OCI-LY7 (cell line): ENCODE data around the gene SYNGAP1. TPM values are rescaled to one million over a fixed set of nuclear protein-coding genes. Genes with fewer than 3 reads are reported as not detected.

ENCODE experiments used
- BruUV-seq: library from RNA; stranded (reverse); fragments of 400-500 nt; replicated peaks from 2 replicates; lab custom pipeline; 2021; lab: Mats Ljungman, UMichigan
- CTCF ChIA-PET: fragments of 300-600 bp; sonication (Branson Sonifier 250); formaldehyde crosslinking; loops from one replicate; lab custom pipeline; 2022; ENCODE audit warnings: antibody characterized with exemption; ENCODE audit not compliant: unreplicated experiment; lab: Charles Lee
- POLR2A ChIA-PET: fragments of 300-600 bp; sonication (Branson Sonifier 250); formaldehyde crosslinking; loops from one replicate; lab custom pipeline; 2022; ENCODE audit warnings: antibody characterized with exemption; lab: Charles Lee
- DNase-seq: peaks from one replicate; pipeline ENCODE4 v3.0.0-alpha.2; 2015; ENCODE audit warnings: low spot score
- H2AFZ ChIP-seq: fragments of 200-600 bp; sonication (generic), shearing (Covaris generic); 2 replicates; pipeline ENCODE4 v1.6.1; 2014; ENCODE audit warnings: mild to moderate bottlenecking, antibody characterized with exemption, low read length, moderate library complexity
- H3K27ac ChIP-seq: fragments of 200-600 bp; sonication (generic); 2 replicates; pipeline ENCODE4 v1.5.1; 2014; ENCODE audit warnings: mixed run types, low read depth, mild to moderate bottlenecking, moderate library complexity, low read length, inconsistent platforms; ENCODE audit not compliant: poor library complexity, severe bottlenecking
- H3K36me3 ChIP-seq: fragments of 200-600 bp; sonication (generic); 2 replicates; pipeline ENCODE4 v1.6.1; 2014; ENCODE audit warnings: mild to moderate bottlenecking, antibody characterized with exemption, low read length, moderate library complexity, mixed read lengths; ENCODE audit not compliant: insufficient read depth
- H3K4me1 ChIP-seq: fragments of 200-600 bp; sonication (generic); 2 replicates; pipeline ENCODE4 v1.5.1; 2014; ENCODE audit warnings: mild to moderate bottlenecking, low read length; ENCODE audit not compliant: insufficient read depth, poor library complexity, severe bottlenecking
- H3K4me2 ChIP-seq: fragments of 200-600 bp; sonication (generic); 2 replicates; pipeline ENCODE4 v1.6.1; 2014; ENCODE audit warnings: mild to moderate bottlenecking, low read length
- H3K4me3 ChIP-seq: fragments of 200-600 bp; sonication (generic); 2 replicates; pipeline ENCODE4 v1.5.1; 2014; ENCODE audit warnings: mild to moderate bottlenecking, low read depth, low read length; ENCODE audit not compliant: poor library complexity, severe bottlenecking
- H3K79me2 ChIP-seq: fragments of 200-600 bp; sonication (generic); 2 replicates; pipeline ENCODE4 v1.6.1; 2016; ENCODE audit warnings: low read depth, mild to moderate bottlenecking, low read length, moderate library complexity, mixed read lengths; ENCODE audit not compliant: insufficient read depth
- H3K9me2 ChIP-seq: fragments of 200-600 bp; sonication (generic); 2 replicates; pipeline ENCODE4 v1.6.1; 2016; ENCODE audit warnings: mild to moderate bottlenecking, low read length, mixed read lengths; ENCODE audit not compliant: insufficient read depth
- H3K9me3 ChIP-seq: fragments of 200-600 bp; sonication (generic); 2 replicates; pipeline ENCODE4 v1.6.1; 2014; ENCODE audit warnings: mild to moderate bottlenecking, mixed run types, low read length, mixed read lengths
- H4K20me1 ChIP-seq: fragments of 200-600 bp; sonication (generic); 2 replicates; pipeline ENCODE4 v1.6.1; 2014; ENCODE audit warnings: mild to moderate bottlenecking, antibody characterized with exemption, low read length, moderate library complexity, mixed read lengths; ENCODE audit not compliant: insufficient read depth
- CTCF ChIP-seq: fragments of 200-600 bp; sonication (generic); conservative IDR thresholded peaks from 2 replicates; pipeline ENCODE4 v1.5.1; 2014; ENCODE audit warnings: mild to moderate bottlenecking, antibody characterized with exemption, low read length, moderate library complexity, mixed read lengths
- EZH2phosphoT487 ChIP-seq: fragments of 200-600 bp; sonication (generic); IDR thresholded peaks from 2 replicates; pipeline ENCODE4 v1.6.1; 2018; ENCODE audit warnings: low read depth, borderline replicate concordance, mild to moderate bottlenecking, mixed run types, antibody characterized with exemption, low read length, moderate library complexity, mixed read lengths
- intact Hi-C: fragments of 100-400 bp; cut with micrococcal nuclease; formaldehyde crosslinking; loops from one replicate; pipeline ENCODE4 v1.10.0; 2022; ENCODE audit not compliant: unreplicated experiment
- total RNA-seq, 2 experiments: library from RNA; depleted of rRNA in 1 of 2; stranded (reverse); fragments of >200 nt in 1 of 2; shearing (Covaris generic) in 1 of 2; gene quantifications; 2 replicates each; pipeline ENCODE4 v1.2.3, GENCODE V29; 2014 to 2022

SYNGAP1 gene
- total RNA-seq, 2 experiments from 2014 or later, result 5.6 to 30.7 TPM

DNA sequence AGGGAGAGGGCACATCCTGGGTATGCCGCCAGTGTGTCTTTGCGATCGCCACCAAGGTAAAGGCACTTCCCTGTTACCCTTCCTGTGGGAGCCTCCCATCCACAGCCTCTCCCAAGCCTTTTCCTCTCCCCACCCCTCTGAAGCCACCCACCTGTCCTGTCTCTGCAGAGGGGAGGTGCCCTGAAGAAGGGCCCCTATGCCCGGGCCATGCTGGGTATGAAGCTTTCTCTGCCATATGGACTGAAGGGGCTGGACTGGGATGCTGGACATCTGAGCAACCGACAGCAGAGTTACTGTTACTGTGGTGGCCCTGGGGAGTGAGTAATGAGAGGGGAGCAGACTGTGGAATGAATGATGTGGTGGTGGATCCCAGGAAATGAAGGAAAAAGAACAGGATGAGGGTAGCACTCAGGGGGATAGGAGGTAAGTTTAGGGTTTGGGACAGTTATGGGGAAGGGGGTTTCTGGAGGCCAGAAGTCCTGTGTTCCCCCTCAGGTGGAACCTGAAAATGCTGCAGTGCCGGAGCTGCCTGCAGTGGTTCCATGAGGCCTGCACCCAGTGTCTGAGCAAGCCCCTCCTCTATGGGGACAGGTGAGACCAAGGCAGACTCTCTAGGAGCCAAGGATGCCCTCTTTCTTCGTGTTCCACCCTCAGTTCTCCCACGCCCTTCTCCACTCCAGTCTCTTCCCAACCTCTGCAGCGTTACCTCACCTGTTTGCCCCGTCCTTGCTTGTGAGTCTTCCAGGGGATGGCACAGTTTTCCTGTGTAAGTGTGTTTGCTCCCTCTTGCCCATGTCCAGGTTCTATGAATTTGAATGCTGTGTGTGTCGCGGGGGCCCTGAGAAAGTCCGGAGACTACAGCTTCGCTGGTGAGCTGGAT lies 6.4 kb upstream of the SYNGAP1 start:
- H3K4me2 ChIP-seq, result no peak overlapping the region
- H4K20me1 ChIP-seq, result peaks cover 6% of the 10 kb centered on the region; the same call in 1 of the 2 replicates
- ChIA-PET CTCF (interaction anchor here (0.6 to 1.0 kb wide), 2 partner anchors 17 to 19 kb away, joined by 3 read pairs; no protein-coding TSS in a partner anchor), POLR2A (interaction anchor here (0.6 kb wide), 1 partner anchor 73 kb away, joined by 4 read pairs; no protein-coding TSS in a partner anchor)
- DNase-seq, result no peak
- H3K4me3 ChIP-seq, result no peak overlapping the region
- BruUV-seq, result no TSS peak
- H3K27ac ChIP-seq, result peak overlapping the region; percentile 62
- peaks cover 62% of the 10 kb centered on the region for H3K4me1 ChIP-seq
- intact Hi-C loops, result loop anchor here (5.0 to 10.0 kb wide), 2 partner anchors 101 to 209 kb away; partner anchors contain the start of genes HSD17B8, RING1, RXRB and SLC39A7
- TF ChIP-seq CTCF (no peak), EZH2phosphoT487 (no peak)
- H3K36me3 ChIP-seq, result peaks cover 52% of the 10 kb centered on the region
- peaks cover 26% of the 10 kb centered on the region; the same call in 1 of the 2 replicates for H3K79me2 ChIP-seq
- H2AFZ ChIP-seq, result no peak overlapping the region
- no peaks in the 10 kb centered on the region for H3K9me2 ChIP-seq
- H3K9me3 ChIP-seq, result no peaks in the 10 kb centered on the region

DNA sequence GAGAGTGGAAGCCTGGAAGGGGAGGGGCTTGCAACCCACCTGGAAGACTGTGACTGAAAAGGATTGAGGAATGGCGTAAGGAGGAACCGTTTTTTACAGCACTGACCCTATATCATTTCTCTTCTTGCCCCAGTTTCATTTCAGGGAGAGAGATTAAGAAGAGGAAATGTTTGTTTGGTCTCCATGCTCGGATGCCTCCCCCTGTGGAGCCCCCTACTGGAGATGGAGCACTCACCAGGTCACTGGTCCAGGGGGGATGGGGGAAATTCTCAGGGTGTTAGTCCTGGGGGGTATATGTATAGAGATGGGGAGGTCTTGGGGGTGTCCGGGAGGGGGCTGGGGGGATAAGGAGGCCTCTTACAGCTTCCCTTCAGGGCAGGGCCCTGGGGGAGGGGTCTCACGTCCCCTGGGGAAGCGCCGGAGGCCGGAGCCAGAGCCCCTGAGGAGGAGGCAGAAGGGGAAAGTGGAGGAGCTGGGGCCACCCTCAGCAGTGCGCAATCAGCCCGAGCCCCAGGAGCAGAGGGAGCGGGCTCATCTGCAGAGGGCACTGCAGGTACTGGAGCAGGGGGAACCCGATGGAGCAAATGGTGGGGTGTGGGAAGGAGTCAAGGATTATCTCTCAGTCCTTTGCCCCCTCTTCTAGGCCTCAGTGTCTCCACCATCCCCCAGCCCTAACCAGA lies 5.1 kb upstream of the SYNGAP1 start:
- Histone ChIP-seq H3K36me3 (peaks cover 42% of the 10 kb centered on the region), H3K79me2 (peaks cover 26% of the 10 kb centered on the region; the same call in 1 of the 2 replicates), H3K4me3 (peak overlapping the region; percentile 20), H3K4me1 (peaks cover 65% of the 10 kb centered on the region), H3K27ac (peak overlapping the region; percentile 62), H4K20me1 (peaks cover 6% of the 10 kb centered on the region; the same call in 1 of the 2 replicates), H3K9me3 (no peaks in the 10 kb centered on the region), H3K4me2 (peak overlapping the region; percentile 98), H2AFZ (no peak overlapping the region), H3K9me2 (no peaks in the 10 kb centered on the region)
- CTCF ChIA-PET, result interaction anchor here (0.6 to 1.0 kb wide), 2 partner anchors 16 to 17 kb away, joined by 3 read pairs; no protein-coding TSS in a partner anchor
- TF ChIP-seq CTCF (peak; percentile 81), EZH2phosphoT487 (no peak)
- POLR2A ChIA-PET, result interaction anchor here (0.6 kb wide), 1 partner anchor 117 kb away, joined by 3 read pairs; no protein-coding TSS in a partner anchor
- intact Hi-C loops, result loop anchor here (5.0 to 10.0 kb wide), 2 partner anchors 102 to 210 kb away; partner anchors contain the start of genes HSD17B8, RING1, RXRB and SLC39A7
- BruUV-seq, result no TSS peak
- DNase-seq, result peak; percentile 66
